ENCODE data around the gene RBM8A.

The RBM8A gene

DNA sequence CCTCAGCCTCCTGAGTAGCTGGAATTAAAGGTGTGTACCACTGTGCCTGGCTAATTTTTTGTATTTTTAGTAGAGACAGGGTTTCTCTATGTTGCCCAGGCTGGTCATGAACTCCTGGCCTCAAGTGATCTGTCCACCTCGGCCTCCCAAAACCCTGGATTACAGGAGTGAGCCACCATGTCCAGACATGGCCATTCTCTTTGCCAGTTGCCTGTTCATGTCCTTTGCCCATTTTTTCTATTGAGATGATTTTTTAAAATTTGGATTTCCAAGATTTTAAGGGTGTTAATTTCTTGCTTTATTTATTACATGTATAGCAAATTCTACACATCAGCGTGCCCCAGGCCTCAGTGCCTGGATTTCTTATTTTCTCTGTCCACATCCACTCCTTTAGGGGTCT lies 40.0 kb upstream of the RBM8A start:
- Histone ChIP-seq H3K27me3 (no peaks in the 10 kb centered on the region), H3K4me1 (peaks cover 5 to 26% (median 21%) of the 10 kb centered on the region in 4 donors), H3K27ac (no peak overlapping the region), H3K9me3 (no peaks in the 10 kb centered on the region), H3K4me3 (no peak overlapping the region), H3K36me3 (peaks cover 0 to 7% (median 0%) of the 10 kb centered on the region in 3 donors)
- TF ChIP-seq CTCF (IDR thresholded peaks at IDR 0.05) = no peak
- intact Hi-C loops (cut with DNase I; ENCODE audit: low total_unique reads) = loop anchor here (10.0 kb wide), 1 partner anchor 52 kb away; the partner anchor contains the start of genes ITGA10 and PEX11B
- no peak for DNase-seq

GRCh38 chr1:145965119-145965744 lies 37.9 kb upstream of the RBM8A start:
- Histone ChIP-seq H3K4me3 (peak overlapping the region; percentile 59 to 75), H3K27me3 (no peaks in the 10 kb centered on the region), H3K4me1 (peaks cover 5 to 36% (median 27%) of the 10 kb centered on the region in 4 donors), H3K27ac (peak overlapping the region; percentile 84 to 96), H3K36me3 (peaks cover 0 to 7% (median 0%) of the 10 kb centered on the region in 3 donors), H3K9me3 (no peaks in the 10 kb centered on the region)
- intact Hi-C loops (cut with DNase I; ENCODE audit: low total_unique reads) = loop anchor here (10.0 kb wide), 1 partner anchor 50 kb away; the partner anchor contains the start of genes ITGA10 and PEX11B
- DNase-seq = no peak
- no peak for TF ChIP-seq CTCF (IDR thresholded peaks at IDR 0.05)

- DNase-seq = peak; percentile 98
- H3K27ac ChIP-seq = peak within 1 kb of the TSS; percentile 84 to 96
- H3K9me3 ChIP-seq = no peaks in the 10 kb centered on the region
- H3K4me1 ChIP-seq = peaks cover 5 to 44% (median 34%) of the 10 kb centered on the region in 4 donors
- TF ChIP-seq CTCF (IDR thresholded peaks at IDR 0.05) = no peak
- H3K36me3 ChIP-seq = peaks cover 0 to 7% (median 0%) of the 10 kb centered on the region in 3 donors
- intact Hi-C loops (cut with DNase I; ENCODE audit: low total_unique reads) = loop anchor here (10.0 kb wide), 1 partner anchor 50 kb away; the partner anchor contains the start of genes ITGA10 and PEX11B
- peak within 1 kb of the TSS; percentile 59 to 75 for H3K4me3 ChIP-seq
- H3K27me3 ChIP-seq = no peaks in the 10 kb centered on the region
Measured at GRCh38 chr1:145964328-145965118, 37.2 kb upstream of the RBM8A start, which contains the start of the genes ANKRD34A and POLR3GL. TSS of gene ANKRD34A (minus strand) at chr1:145964575. CDS start at chr1:145961759, 2,816 bp downstream. TSS of gene POLR3GL (plus strand) at chr1:145964690. CDS start at chr1:145974866, 10,176 bp downstream.

DNA sequence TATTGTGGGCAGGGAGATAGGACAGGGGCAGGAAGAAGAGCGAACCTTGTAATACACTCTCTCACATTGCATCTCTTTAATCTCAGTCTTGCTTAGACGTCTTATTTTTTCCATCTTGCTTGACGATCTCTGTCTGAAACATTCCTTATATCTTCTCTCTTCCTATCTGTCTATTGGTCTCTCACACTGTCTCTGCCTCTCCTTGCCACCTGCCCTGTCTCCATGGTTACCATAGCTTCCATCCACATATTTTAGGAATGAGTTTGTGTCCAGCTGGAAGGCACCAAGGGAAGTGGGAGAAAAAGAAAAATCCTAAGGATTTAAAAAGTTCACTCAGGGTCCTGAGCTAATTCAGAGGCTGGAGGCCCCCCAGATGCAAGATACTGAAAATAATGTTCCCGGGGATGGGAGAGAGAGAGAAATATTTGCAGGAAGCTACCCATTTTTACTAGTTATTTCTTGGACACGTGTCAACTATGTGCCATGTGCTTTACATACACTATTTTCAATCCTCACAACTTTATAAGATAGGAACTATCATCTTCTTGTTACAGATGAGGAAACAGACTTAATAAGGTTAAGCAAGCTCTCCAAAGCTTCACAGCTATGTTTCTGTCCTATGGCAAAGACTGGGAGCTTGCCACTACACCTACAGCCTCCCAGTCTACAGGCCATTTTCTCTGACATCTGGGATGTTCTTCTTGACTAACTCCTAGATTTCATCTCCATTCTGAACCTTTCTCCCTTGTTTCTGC lies 36.2 kb upstream of the RBM8A start:
- intact Hi-C loops (cut with DNase I; ENCODE audit: low total_unique reads) = loop anchor here (10.0 kb wide), 1 partner anchor 49 kb away; the partner anchor contains the start of genes ITGA10 and PEX11B
- peak overlapping the region; percentile 59 to 75 for H3K4me3 ChIP-seq

More for the DNA sequence above, 36.2 kb upstream of the RBM8A start:
- peaks cover 0 to 7% (median 0%) of the 10 kb centered on the region in 3 donors for H3K36me3 ChIP-seq
- no peak for TF ChIP-seq CTCF (IDR thresholded peaks at IDR 0.05)
- no peaks in the 10 kb centered on the region for H3K9me3 ChIP-seq
- no peaks in the 10 kb centered on the region for H3K27me3 ChIP-seq
- peak overlapping the region; percentile 84 to 96 for H3K27ac ChIP-seq
- DNase-seq = no peak
- H3K4me1 ChIP-seq = peaks cover 5 to 50% (median 39%) of the 10 kb centered on the region in 4 donors

Data from tibial artery (tissue), 4 donors.